Fibroblast of villous mesenchyme (primary cell): ENCODE results near the gene ATXN7L3. TPM values are rescaled to one million over a fixed set of nuclear protein-coding genes. Genes with fewer than 3 reads are reported as not detected.

ENCODE experiments used
- DNase-seq: peaks from one replicate; pipeline ENCODE4 v3.0.0-alpha.2; 2010; ENCODE audit warnings: low read depth
- H3K4me3 ChIP-seq: 2 replicates; pipeline ENCODE4 v1.5.1; 2011; ENCODE audit warnings: low read depth, mild to moderate bottlenecking, low read length
- CTCF ChIP-seq: IDR thresholded peaks from 2 replicates; pipeline ENCODE4 v1.5.1; 2012; ENCODE audit warnings: low read depth, mild to moderate bottlenecking, low read length; ENCODE audit not compliant: insufficient read depth
- total RNA-seq: library from RNA; depleted of rRNA; stranded (reverse); fragments of >200 nt; gene quantifications from 2 replicates; pipeline ENCODE4 v1.2.3, GENCODE V29; 2012

The ATXN7L3 gene
- total RNA-seq, 1 donor, result 43.6 TPM

GRCh38 chr17:44184212-44184810 is 15.4 kb downstream of the ATXN7L3 start:
- DNase-seq, result no peak
- no peak overlapping the region for H3K4me3 ChIP-seq
- no peak for TF ChIP-seq CTCF

GRCh38 chr17:44183024-44183423 is 16.7 kb downstream of the ATXN7L3 start:
- no peak for DNase-seq
- H3K4me3 ChIP-seq, result no peak overlapping the region
- TF ChIP-seq CTCF, result no peak

GRCh38 chr17:44178133-44178532 is 21.6 kb downstream of the ATXN7L3 start:
- no peak overlapping the region for H3K4me3 ChIP-seq
- TF ChIP-seq CTCF, result no peak
- no peak for DNase-seq

- no peak for TF ChIP-seq CTCF
- no peak for DNase-seq
- H3K4me3 ChIP-seq, result no peak overlapping the region
These were observed 22.0 kb downstream of the ATXN7L3 start for GRCh38 chr17:44177640-44178039.

- TF ChIP-seq CTCF, result no peak
- DNase-seq, result no peak
- no peak overlapping the region for H3K4me3 ChIP-seq
These were observed 22.8 kb downstream of the ATXN7L3 start for GRCh38 chr17:44176671-44177501.

- no peak for TF ChIP-seq CTCF
- H3K4me3 ChIP-seq, result no peak overlapping the region
- DNase-seq, result no peak
These were observed 23.4 kb downstream of the ATXN7L3 start for GRCh38 chr17:44176257-44176656.

GRCh38 chr17:44174427-44174826 is 25.3 kb downstream of the ATXN7L3 start:
- DNase-seq, result no peak
- no peak overlapping the region for H3K4me3 ChIP-seq

More at GRCh38 chr17:44174427-44174826, 25.3 kb downstream of the ATXN7L3 start:
- no peak for TF ChIP-seq CTCF
